Measurements from ENCODE around the gene TMEM270. TPM values are rescaled to one million over a fixed set of nuclear protein-coding genes. Genes with fewer than 3 reads are reported as not detected.
"Not testable (repeated sequence)": the region's sequence is repeated elsewhere in the genome, so short reads cannot be mapped to it uniquely, and the experiment has no call there.

Gene TMEM270
- total and polyA plus RNA-seq, 8 donors, result 0.25 to 0.31 TPM; not detected in 6

DNA sequence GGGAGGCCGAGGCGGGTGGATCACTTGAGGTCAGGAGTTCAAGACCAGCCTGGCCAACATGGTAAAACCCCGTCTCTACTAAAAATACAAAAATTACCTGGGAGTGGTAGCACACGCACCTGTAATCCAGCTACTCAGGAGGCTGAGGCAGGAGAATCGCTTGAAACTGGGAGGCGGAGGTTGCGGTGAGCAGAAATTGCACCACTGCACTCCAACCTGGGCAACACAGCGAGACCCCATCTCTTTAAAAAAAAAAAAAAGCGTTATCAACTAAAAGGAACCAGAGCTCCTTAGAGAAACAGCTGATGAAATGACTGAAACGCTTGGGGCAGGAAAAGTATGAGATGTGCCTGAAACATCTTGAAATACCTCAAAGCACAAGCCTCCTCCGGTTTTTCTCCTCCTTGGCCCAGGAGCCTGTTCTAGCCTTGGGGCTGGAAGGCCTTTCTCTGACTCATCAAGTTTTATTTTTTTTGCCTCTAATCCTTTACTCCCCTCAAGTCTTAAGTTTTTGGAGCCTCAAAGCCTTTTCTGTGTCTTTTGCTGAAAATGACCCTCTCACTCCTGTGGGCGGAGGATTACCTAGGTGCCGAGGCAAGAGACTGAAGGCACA is 16.0 kb upstream of the TMEM270 start:
- no peak overlapping the region for H3K27ac ChIP-seq
- no peaks in the 10 kb centered on the region for H3K9me3 ChIP-seq
- 82 to 88% methylated on average over 13 of the region's 13 CpGs for WGBS, 2 donors
- intact Hi-C loops (cut with DNase I), result no loop called here
- H3K36me3 ChIP-seq, result no peaks in the 10 kb centered on the region
- no peak overlapping the region for H3K4me3 ChIP-seq
- peaks cover 4 to 7% (median 4%) of the 10 kb centered on the region in 3 donors for H3K4me1 ChIP-seq
- ATAC-seq (no peak), FAIRE-seq (no peak), DNase-seq (no peak)
- TF ChIP-seq, protein P1, sequence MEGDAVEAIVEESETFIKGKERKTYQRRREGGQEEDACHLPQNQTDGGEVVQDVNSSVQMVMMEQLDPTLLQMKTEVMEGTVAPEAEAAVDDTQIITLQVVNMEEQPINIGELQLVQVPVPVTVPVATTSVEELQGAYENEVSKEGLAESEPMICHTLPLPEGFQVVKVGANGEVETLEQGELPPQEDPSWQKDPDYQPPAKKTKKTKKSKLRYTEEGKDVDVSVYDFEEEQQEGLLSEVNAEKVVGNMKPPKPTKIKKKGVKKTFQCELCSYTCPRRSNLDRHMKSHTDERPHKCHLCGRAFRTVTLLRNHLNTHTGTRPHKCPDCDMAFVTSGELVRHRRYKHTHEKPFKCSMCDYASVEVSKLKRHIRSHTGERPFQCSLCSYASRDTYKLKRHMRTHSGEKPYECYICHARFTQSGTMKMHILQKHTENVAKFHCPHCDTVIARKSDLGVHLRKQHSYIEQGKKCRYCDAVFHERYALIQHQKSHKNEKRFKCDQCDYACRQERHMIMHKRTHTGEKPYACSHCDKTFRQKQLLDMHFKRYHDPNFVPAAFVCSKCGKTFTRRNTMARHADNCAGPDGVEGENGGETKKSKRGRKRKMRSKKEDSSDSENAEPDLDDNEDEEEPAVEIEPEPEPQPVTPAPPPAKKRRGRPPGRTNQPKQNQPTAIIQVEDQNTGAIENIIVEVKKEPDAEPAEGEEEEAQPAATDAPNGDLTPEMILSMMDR (IDR thresholded peaks at IDR 0.05), result no peak
- H3K27me3 ChIP-seq, result no peaks in the 10 kb centered on the region

DNA sequence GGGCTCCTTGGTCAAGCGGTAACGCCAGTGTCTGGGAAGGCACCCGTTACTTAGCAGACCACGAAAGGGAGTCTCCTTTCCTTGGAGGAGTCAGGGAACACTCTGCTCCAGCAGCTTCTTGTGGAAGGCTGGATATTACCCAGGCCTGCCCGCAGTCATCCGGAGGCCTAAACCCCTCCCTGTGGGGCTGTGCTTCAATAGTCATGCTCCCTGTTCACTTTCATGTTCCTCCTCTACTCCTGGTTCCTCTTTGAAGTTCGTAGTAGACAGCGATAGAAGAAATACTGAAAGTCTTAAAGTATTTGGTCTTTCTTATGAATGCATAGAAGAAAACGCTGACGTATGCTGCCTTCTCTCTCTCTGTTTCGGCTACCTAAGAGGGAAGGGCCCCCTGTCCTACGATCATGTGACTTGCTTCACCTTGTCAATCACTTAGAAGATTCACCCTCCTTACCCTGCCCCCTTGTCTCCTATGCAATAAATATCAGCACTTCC is 15.2 kb upstream of the TMEM270 start:
- peak in 1 of 6 donors; percentile 16 for DNase-seq

DNA sequence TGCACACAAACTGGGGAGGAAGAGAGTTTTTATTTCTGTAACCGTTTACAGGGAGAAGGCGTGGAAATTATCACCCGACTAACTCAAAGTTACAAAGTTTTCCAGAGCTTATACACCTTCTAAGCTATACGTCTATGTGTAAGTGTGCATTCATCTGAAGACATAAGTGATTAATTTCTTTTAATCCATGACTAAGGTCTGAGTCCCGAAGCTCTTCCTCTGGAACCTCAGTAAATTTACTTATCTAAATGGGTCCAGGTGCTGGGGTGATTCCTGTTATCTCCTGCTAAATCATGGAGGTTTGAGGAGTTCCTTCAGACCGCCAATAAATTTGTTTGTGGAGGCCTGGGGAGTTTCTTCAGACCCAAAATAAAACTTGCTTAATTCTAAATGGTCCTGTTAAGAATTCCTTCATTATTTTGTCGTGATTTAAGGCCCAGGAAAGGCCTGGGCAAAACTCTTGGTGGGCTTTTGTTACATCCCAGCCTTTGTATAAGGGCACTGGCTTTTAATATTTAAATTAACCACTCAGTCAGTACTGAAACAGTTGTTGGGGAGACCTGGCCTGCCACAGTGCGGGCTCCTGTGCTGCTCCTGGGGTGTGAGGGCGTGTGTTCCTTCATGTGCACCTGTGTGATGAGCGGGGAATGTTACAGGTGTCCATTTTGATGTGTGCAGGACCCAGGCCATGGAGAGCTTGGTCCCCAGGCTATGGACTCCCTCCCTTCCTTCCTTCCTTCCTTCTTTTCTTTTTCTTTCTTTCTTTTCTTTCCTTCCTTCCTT is 12.8 kb upstream of the TMEM270 start:
- DNase-seq (peak in 1 of 6 donors; percentile 4), FAIRE-seq (no peak), ATAC-seq (no peak)
- intact Hi-C loops (cut with DNase I), result no loop called here
- H3K36me3 ChIP-seq, result no peaks in the 10 kb centered on the region
- 88 to 90% methylated on average over 10 of the region's 10 CpGs for whole genome bisulfite sequencing, 2 donors
- H3K4me1 ChIP-seq, result peaks cover 0 to 4% (median 1%) of the 10 kb centered on the region in 3 donors
- H3K9me3 ChIP-seq, result no peaks in the 10 kb centered on the region
- no peak overlapping the region for H3K27ac ChIP-seq
- TF ChIP-seq, protein P1 (IDR thresholded peaks at IDR 0.05), result no peak
- no peak overlapping the region for H3K4me3 ChIP-seq
- no peaks in the 10 kb centered on the region for H3K27me3 ChIP-seq

More for the DNA sequence above, 15.2 kb upstream of the TMEM270 start:
- H3K9me3 ChIP-seq; H3K27ac ChIP-seq; H3K4me1 ChIP-seq; intact Hi-C loops (cut with DNase I); H3K4me3 ChIP-seq; FAIRE-seq; H3K27me3 ChIP-seq; ATAC-seq; H3K36me3 ChIP-seq: not testable (repeated sequence)
- 80 to 90% methylated on average over 12 of the region's 12 CpGs for WGBS, 2 donors

DNA sequence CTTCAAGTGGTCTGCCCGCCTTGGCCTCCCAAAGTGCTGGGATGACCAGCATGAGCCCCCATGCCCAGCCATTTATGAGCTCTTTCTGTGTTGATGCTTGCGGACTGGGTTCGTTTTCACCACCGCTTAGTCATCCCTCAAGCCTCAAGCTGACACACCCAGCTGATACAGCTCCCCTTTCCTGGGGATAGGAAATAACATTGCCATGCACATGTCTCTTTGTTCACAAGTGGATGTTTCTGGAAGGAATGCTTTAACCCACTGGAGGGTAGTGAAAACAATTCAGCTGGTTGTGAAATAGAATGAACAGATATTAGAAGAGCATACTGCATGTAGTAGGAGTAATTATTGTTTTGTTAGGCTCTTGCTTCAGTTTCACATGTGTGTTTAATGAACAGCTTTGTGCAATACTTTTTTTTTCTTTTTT is 10.2 kb upstream of the TMEM270 start:
- H3K4me1 ChIP-seq, result peaks cover 0 to 4% (median 3%) of the 10 kb centered on the region in 3 donors
- no peaks in the 10 kb centered on the region for H3K9me3 ChIP-seq
- TF ChIP-seq, protein P1 (IDR thresholded peaks at IDR 0.05), result no peak
- WGBS, 2 donors, result 73 to 84% methylated on average over 4 of the region's 4 CpGs
- ATAC-seq (peak in 2 of 4 donors; percentile 27 to 39), DNase-seq (peak in 1 of 6 donors; percentile 9), FAIRE-seq (no peak)
- H3K4me3 ChIP-seq, result no peak overlapping the region
- no peaks in the 10 kb centered on the region for H3K27me3 ChIP-seq
- H3K27ac ChIP-seq, result peak overlapping the region in 2 of 4 donors; percentile 78
- intact Hi-C loops (cut with DNase I), result loop anchor here in 1 of 3 donors (5.0 kb wide), 1 partner anchor 33 kb away; no protein-coding TSS in a partner anchor
- H3K36me3 ChIP-seq, result no peaks in the 10 kb centered on the region

All from pancreas (tissue), 10 donors.